CD4-positive, alpha-beta T cell treated with Interleukin-17A for 4 hours (primary cell): ENCODE measurements around the gene TPRN.
A peak's percentile ranks its signal among the peaks of the same experiment; 100 is the strongest.
"Not testable (repeated sequence)": the region's sequence is repeated elsewhere in the genome, so short reads cannot be mapped to it uniquely, and the experiment has no call there.

ENCODE experiments used
- DNase-seq: peaks from one replicate; pipeline ENCODE4 v3.0.0-alpha.2; 2020; ENCODE audit warnings: mixed read lengths

TPRN gene

GRCh38 chr9:137200311-137201204 lies at the start of gene TPRN:
TPRN (minus strand) TSS chr9:137200741; CDS start chr9:137200711, 30 bp downstream.
- peak; percentile 99 for DNase-seq

GRCh38 chr9:137247916-137248175 lies 47.3 kb upstream of the TPRN start:
- no peak for DNase-seq

- DNase-seq, result no peak
Observed at GRCh38 chr9:137247135-137247915, 46.8 kb upstream of the TPRN start.

GRCh38 chr9:137245450-137246421 lies 45.2 kb upstream of the TPRN start:
- DNase-seq, result no peak

GRCh38 chr9:137244486-137245449 lies 44.2 kb upstream of the TPRN start:
- DNase-seq, result no peak

GRCh38 chr9:137243626-137244485 lies 43.3 kb upstream of the TPRN start:
- DNase-seq, result no peak

- not testable (repeated sequence) for DNase-seq
Observed at GRCh38 chr9:137243266-137243625, 42.7 kb upstream of the TPRN start.

GRCh38 chr9:137242269-137243203 lies 42.0 kb upstream of the TPRN start:
- no peak for DNase-seq

GRCh38 chr9:137241490-137242268 lies 41.1 kb upstream of the TPRN start:
- peak; percentile 85 for DNase-seq

- DNase-seq, result peak; percentile 97
Observed at GRCh38 chr9:137240841-137241489, 40.4 kb upstream of the TPRN start, which contains the start of gene TUBB4B. TUBB4B (plus strand) TSS chr9:137241287; CDS start chr9:137241361, 74 bp downstream.

GRCh38 chr9:137240318-137240840 lies 39.8 kb upstream of the TPRN start:
- DNase-seq, result peak; percentile 73

- DNase-seq, result not testable (repeated sequence)
Observed at GRCh38 chr9:137239541-137240200, 39.1 kb upstream of the TPRN start.

GRCh38 chr9:137237759-137238726 lies 37.5 kb upstream of the TPRN start:
- DNase-seq, result no peak

GRCh38 chr9:137236936-137237421 lies 36.4 kb upstream of the TPRN start:
- DNase-seq, result no peak

- peak; percentile 95 for DNase-seq
Observed at GRCh38 chr9:137236238-137236935, 35.8 kb upstream of the TPRN start.
